GM21576 (cell line): Measurements from ENCODE around the gene ITGB4.
A peak's percentile ranks its signal among the peaks of the same experiment; 100 is the strongest.
"Not testable (repeated sequence)": the region's sequence is repeated elsewhere in the genome, so short reads cannot be mapped to it uniquely, and the experiment has no call there.

ENCODE experiments used
- ATAC-seq: cut with Tn5 transposase; IDR thresholded peaks from one replicate; pipeline ENCODE4 v1.9.1; 2021; ENCODE audit warnings: mild to moderate bottlenecking, moderate library complexity; ENCODE audit not compliant: unreplicated experiment

The ITGB4 gene

GRCh38 chr17:75752405-75752709 is 31.1 kb downstream of the ITGB4 start:
- ATAC-seq: no peak

GRCh38 chr17:75752802-75753513 is 31.7 kb downstream of the ITGB4 start:
- no peak for ATAC-seq

- ATAC-seq: peak; percentile 53
Measured at GRCh38 chr17:75753514-75754377, 32.5 kb downstream of the ITGB4 start.

GRCh38 chr17:75754378-75755204 is 33.3 kb downstream of the ITGB4 start:
- no peak for ATAC-seq

- no peak for ATAC-seq
Measured at GRCh38 chr17:75755205-75755901, 34.1 kb downstream of the ITGB4 start.

GRCh38 chr17:75755990-75756389 is 34.7 kb downstream of the ITGB4 start:
- no peak for ATAC-seq

- no peak for ATAC-seq
Measured at GRCh38 chr17:75756451-75757085, 35.3 kb downstream of the ITGB4 start.

- ATAC-seq: no peak
Measured at GRCh38 chr17:75757086-75757681, 35.9 kb downstream of the ITGB4 start.

GRCh38 chr17:75758131-75758905 is 37.1 kb downstream of the ITGB4 start:
- no peak for ATAC-seq

- ATAC-seq: no peak
Measured at GRCh38 chr17:75759457-75759856, 38.2 kb downstream of the ITGB4 start.

- not testable (repeated sequence) for ATAC-seq
Measured at GRCh38 chr17:75759978-75760640, 38.9 kb downstream of the ITGB4 start.

GRCh38 chr17:75762513-75763268 is 41.4 kb downstream of the ITGB4 start:
- ATAC-seq: no peak

GRCh38 chr17:75763269-75763607 is 42.0 kb downstream of the ITGB4 start:
- no peak for ATAC-seq

GRCh38 chr17:75763613-75764416 is 42.6 kb downstream of the ITGB4 start:
- no peak for ATAC-seq

GRCh38 chr17:75764417-75764710 is 43.1 kb downstream of the ITGB4 start:
- ATAC-seq: no peak

GRCh38 chr17:75764711-75765421 is 43.6 kb downstream of the ITGB4 start, which contains the start of gene GALK1:
TSS of gene GALK1 (minus strand) at chr17:75765192. CDS start at chr17:75765136, 56 bp downstream.
- peak; percentile 56 for ATAC-seq

GRCh38 chr17:75765981-75766380 is 44.7 kb downstream of the ITGB4 start:
- ATAC-seq: no peak
